IMR-90 (cell line): ENCODE results near the gene SNX2. TPM values are rescaled to one million over a fixed set of nuclear protein-coding genes. Genes with fewer than 3 reads are reported as not detected.

Experiments
- ATAC-seq: fragments of 200-7000 bp; cut with Tn5 transposase; 2 replicates; pipeline ENCODE4 v1.9.1; 2020; ENCODE audit warnings: low read depth, mild to moderate bottlenecking, moderate library complexity
- BruUV-seq: library from RNA; stranded (reverse); fragments of 400-500 nt; replicated peaks from 2 replicates; lab custom pipeline; 2021; lab: Mats Ljungman, UMichigan
- CTCF ChIA-PET: fragments of 300-600 bp; formaldehyde crosslinking; extraction: SDS; loops from one replicate; lab custom pipeline; 2021; ENCODE audit warnings: antibody characterized with exemption; lab: Yijun Ruan, JAX
- POLR2A ChIA-PET: fragments of 300-600 bp; sonication (Branson Sonifier 250); formaldehyde crosslinking; loops from one replicate; lab custom pipeline; 2022; ENCODE audit warnings: antibody characterized with exemption; ENCODE audit not compliant: unreplicated experiment; lab: Charles Lee
- DNase-seq: peaks from one replicate; pipeline ENCODE4 v3.0.0; 2013
- H2AFZ ChIP-seq: replicated peaks from 2 replicates; pipeline ENCODE3; 2013; ENCODE audit warnings: low read length, mild to moderate bottlenecking; ENCODE audit not compliant: poor library complexity
- H2AK5ac ChIP-seq: 2 replicates; pipeline ENCODE4 v1.6.1; 2013; ENCODE audit warnings: low read depth, low read length, inconsistent platforms
- H2AK9ac ChIP-seq: replicated peaks from 2 replicates; pipeline ENCODE3; 2013; ENCODE audit warnings: mild to moderate bottlenecking, low read depth, low read length, moderate library complexity; ENCODE audit not compliant: poor library complexity
- H2BK120ac ChIP-seq: 2 replicates; pipeline ENCODE4 v1.6.1; 2013; ENCODE audit warnings: low read depth, low read length, inconsistent platforms
- H2BK15ac ChIP-seq: 3 replicates; pipeline ENCODE4 v1.6.1; 2013; ENCODE audit warnings: low read depth, low read length, inconsistent platforms
- H2BK20ac ChIP-seq: 2 replicates; pipeline ENCODE4 v1.6.1; 2013; ENCODE audit warnings: low read depth, mild to moderate bottlenecking, inconsistent platforms, low read length, moderate library complexity
- H2BK5ac ChIP-seq: 2 replicates; pipeline ENCODE4 v1.6.1; 2013; ENCODE audit warnings: mild to moderate bottlenecking, low read depth, low read length, inconsistent platforms; ENCODE audit not compliant: poor library complexity, severe bottlenecking
- H3K14ac ChIP-seq: replicated peaks from 2 replicates; pipeline ENCODE4 v1.6.1; 2013; ENCODE audit warnings: low read depth, low read length, inconsistent platforms
- H3K18ac ChIP-seq: 2 replicates; pipeline ENCODE4 v1.6.1; 2013; ENCODE audit warnings: low read depth, low read length, control low read depth
- H3K23ac ChIP-seq: 2 replicates; pipeline ENCODE4 v1.6.1; 2013; ENCODE audit warnings: low read depth, low read length, inconsistent platforms
- H3K27ac ChIP-seq: 2 replicates; pipeline ENCODE4 v1.5.1; 2013; ENCODE audit warnings: mild to moderate bottlenecking, control low read depth, low read length; ENCODE audit not compliant: insufficient read depth
- H3K27me3 ChIP-seq: 2 replicates; pipeline ENCODE4 v1.6.1; 2013; ENCODE audit warnings: low read length; ENCODE audit not compliant: control insufficient read depth, insufficient read depth
- H3K36me3 ChIP-seq: 2 replicates; pipeline ENCODE4 v1.6.1; 2013; ENCODE audit warnings: low read length, mixed read lengths; ENCODE audit not compliant: control insufficient read depth, insufficient read depth
- H3K4ac ChIP-seq: 2 replicates; pipeline ENCODE4 v1.6.1; 2013; ENCODE audit warnings: low read depth, low read length, inconsistent platforms
- H3K4me1 ChIP-seq: 2 replicates; pipeline ENCODE4 v1.6.1; 2013; ENCODE audit warnings: low read length, mixed read lengths; ENCODE audit not compliant: control insufficient read depth, insufficient read depth
- H3K4me2 ChIP-seq: 2 replicates; pipeline ENCODE4 v1.6.1; 2013; ENCODE audit warnings: low read depth, mild to moderate bottlenecking, control low read depth, low read length, moderate library complexity
- H3K4me3 ChIP-seq: 2 replicates; pipeline ENCODE4 v1.5.1; 2013; ENCODE audit warnings: low read depth, mild to moderate bottlenecking, control low read depth, low read length, moderate library complexity; ENCODE audit not compliant: insufficient read depth
- H3K56ac ChIP-seq: 2 replicates; pipeline ENCODE4 v1.6.1; 2013; ENCODE audit warnings: low read length, inconsistent platforms; ENCODE audit not compliant: insufficient read depth; ENCODE audit errors: extremely low read depth
- H3K79me1 ChIP-seq, 2 experiments: 2 replicates each; pipeline ENCODE4 v1.6.1; 2013; ENCODE audit warnings: low read length in 2 of 2, inconsistent platforms in 1 of 2, low read depth in 1 of 2
- H3K9ac ChIP-seq: 2 replicates; pipeline ENCODE4 v1.6.1; 2013; ENCODE audit warnings: low read depth, low read length, control low read depth
- H3K9me1 ChIP-seq: 2 replicates; pipeline ENCODE4 v1.6.1; 2013; ENCODE audit warnings: low read length, inconsistent platforms; ENCODE audit not compliant: insufficient read depth
- H3K9me3 ChIP-seq: 2 replicates; pipeline ENCODE4 v1.6.1; 2013; ENCODE audit warnings: low read length; ENCODE audit not compliant: control insufficient read depth, insufficient read depth
- H4K20me1 ChIP-seq: 2 replicates; pipeline ENCODE4 v1.6.1; 2013; ENCODE audit warnings: low read length, inconsistent platforms; ENCODE audit not compliant: insufficient read depth
- H4K5ac ChIP-seq: 2 replicates; pipeline ENCODE4 v1.6.1; 2013; ENCODE audit warnings: mild to moderate bottlenecking, low read depth, low read length, control low read depth
- H4K8ac ChIP-seq, 2 experiments: 2 replicates each; pipeline ENCODE4 v1.6.1; 2013; ENCODE audit warnings: low read depth in 2 of 2, low read length in 2 of 2, control low read depth in 1 of 2, inconsistent platforms in 1 of 2
- H4K91ac ChIP-seq: 2 replicates; pipeline ENCODE4 v1.6.1; 2013; ENCODE audit warnings: low read depth, low read length, inconsistent platforms; ENCODE audit not compliant: insufficient read depth
- BHLHE40 ChIP-seq: fragments of 150-350 bp; IDR thresholded peaks from 2 replicates; pipeline ENCODE4 v1.6.1; 2016; ENCODE audit warnings: mild to moderate bottlenecking, low read depth, low read length
- CEBPB ChIP-seq: IDR thresholded peaks from 2 replicates; pipeline ENCODE4 v1.6.1; 2012; ENCODE audit warnings: low read depth, low read length, improper control_type of control experiment
- MAFK ChIP-seq: IDR thresholded peaks from 2 replicates; pipeline ENCODE4 v1.6.1; 2012; ENCODE audit warnings: low read depth, low read length, improper control_type of control experiment
- MAZ ChIP-seq: IDR thresholded peaks from 2 replicates; pipeline ENCODE4 v1.6.1; 2012; ENCODE audit warnings: low read depth, mild to moderate bottlenecking, low read length, improper control_type of control experiment, moderate library complexity, borderline replicate concordance
- POLR2A ChIP-seq: IDR thresholded peaks from 2 replicates; pipeline ENCODE4 v1.6.1; 2012; ENCODE audit warnings: mild to moderate bottlenecking, low read depth, low read length
- RAD21 ChIP-seq: IDR thresholded peaks from 2 replicates; pipeline ENCODE4 v1.6.1; 2012; ENCODE audit warnings: low read length, improper control_type of control experiment
- RFX5 ChIP-seq: IDR thresholded peaks from 2 replicates; pipeline ENCODE4 v1.8.0; 2012; ENCODE audit warnings: low read depth, mild to moderate bottlenecking, low read length, moderate library complexity
- SMC3 ChIP-seq: fragments of 150-350 bp; IDR thresholded peaks from 2 replicates; pipeline ENCODE4 v1.6.1; 2016; ENCODE audit warnings: low read depth, mild to moderate bottlenecking, antibody characterized with exemption, low read length, moderate library complexity
- WGBS, 2 experiments: methylation state at CpG; one replicate each; pipeline versions ENCODE4 v1.1.5 to v1.1.7; 2013; ENCODE audit warnings: missing lambda C conversion rate in 2 of 2; ENCODE audit not compliant: insufficient read length in 1 of 2; ENCODE audit errors: extremely low coverage in 2 of 2; 5-methylcytosine and 5-hydroxymethylcytosine counted together
- dilution Hi-C: fragments of 300-500 bp; cut with HindIII; formaldehyde crosslinking; loops from one replicate; pipeline ENCODE4 v1.14.3; 2018; ENCODE audit warnings: low sequenced_read_pairs; ENCODE audit not compliant: unreplicated experiment
- in situ Hi-C: fragments of 300-500 bp; cut with MboI; formaldehyde crosslinking; loops from 3 replicates; pipeline ENCODE4 v1.14.3; 2019; ENCODE audit warnings: low sequenced_read_pairs, inconsistent platforms, mixed read lengths
- intact Hi-C: fragments of 100-400 bp; cut with micrococcal nuclease; formaldehyde crosslinking; loops from 2 replicates; pipeline ENCODE4 v1.10.0; 2022
- polyA plus RNA-seq, 3 experiments: library from polyadenylated mRNA; depleted of rRNA; stranded (reverse); fragments of >200 nt; gene quantifications; 2 replicates each; pipeline ENCODE4 v1.2.3, GENCODE V29; 2012; ENCODE audit warnings: low replicate concordance in 1 of 3
- total RNA-seq: library from RNA; depleted of rRNA; stranded (reverse); fragments of >200 nt; gene quantifications from 2 replicates; pipeline ENCODE4 v1.2.3, GENCODE V29; 2012
- TF ChIP-seq, protein P1 (sequence below): fragments of 150-350 bp; IDR thresholded peaks from 2 replicates; pipeline ENCODE4 v1.6.1; 2017; ENCODE audit warnings: mild to moderate bottlenecking, antibody characterized with exemption, low read length, low read depth

SNX2 gene
- total and polyA plus RNA-seq, 2 of the 4 experiments (the other 2 are of a cell fraction), result 26.3 to 52.9 TPM

DNA sequence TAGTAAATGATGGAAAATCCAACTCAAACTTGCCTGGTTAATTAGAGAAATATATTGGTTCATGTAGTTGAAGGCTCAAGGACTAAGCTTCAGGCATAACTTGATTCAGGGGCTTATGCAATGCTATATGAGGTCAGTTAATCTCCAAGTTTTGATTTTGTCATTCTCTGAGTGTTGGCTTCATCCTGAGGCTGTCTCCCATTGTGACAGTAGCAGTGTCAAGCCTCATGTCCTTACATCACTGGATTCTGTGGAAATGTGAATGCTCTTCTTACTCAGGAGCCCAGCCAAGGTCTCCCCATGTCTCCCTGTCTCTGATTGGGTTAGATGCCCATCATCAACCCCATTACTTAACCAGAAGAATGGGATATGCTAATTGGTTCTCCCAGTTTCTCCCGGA, 44.4 kb upstream of the SNX2 start:
- H3K4me1 ChIP-seq, result no peaks in the 10 kb centered on the region
- no peak overlapping the region for H3K18ac ChIP-seq
- no peak overlapping the region for H2AK9ac ChIP-seq
- no peaks in the 10 kb centered on the region for H3K9me1 ChIP-seq
- in situ Hi-C loops, result no loop called here
- peaks cover 2% of the 10 kb centered on the region; the same call in 1 of the 2 replicates for H3K27me3 ChIP-seq
- H4K5ac ChIP-seq, result no peak overlapping the region
- H3K9ac ChIP-seq, result no peak overlapping the region
- no peak overlapping the region for H3K23ac ChIP-seq
- ChIA-PET CTCF (no interaction called here), POLR2A (no interaction called here)
- WGBS, 2 experiments, result no CpG with 5 or more reads among the region's 1 CpG
- H4K20me1 ChIP-seq, result no peaks in the 10 kb centered on the region
- H2AK5ac ChIP-seq, result no peak overlapping the region
- H2BK20ac ChIP-seq, result no peak overlapping the region
- intact Hi-C loops, result no loop called here
- H3K14ac ChIP-seq, result no peak overlapping the region
- no peak overlapping the region for H3K4me2 ChIP-seq
- no peak overlapping the region for H4K91ac ChIP-seq
- no peak overlapping the region for H2BK120ac ChIP-seq
- BruUV-seq, result no TSS peak
- H3K56ac ChIP-seq, result no peak overlapping the region
- H4K8ac ChIP-seq, result no peak overlapping the region
- H3K79me1 ChIP-seq, result no peaks in the 10 kb centered on the region
- no peak overlapping the region for H2BK15ac ChIP-seq
- no peak overlapping the region for H3K4me3 ChIP-seq
- DNase-seq, result no peak
- no peak for ATAC-seq
- no peaks in the 10 kb centered on the region for H3K9me3 ChIP-seq
- no peak overlapping the region for H3K4ac ChIP-seq
- H3K27ac ChIP-seq, result no peak overlapping the region
- H2BK5ac ChIP-seq, result no peak overlapping the region
- no peaks in the 10 kb centered on the region for H3K36me3 ChIP-seq
- H2AFZ ChIP-seq, result no peak overlapping the region
- TF ChIP-seq RFX5, result no peak
- no peak for TF ChIP-seq RAD21
- no peak for TF ChIP-seq POLR2A
- no peak for TF ChIP-seq SMC3
- TF ChIP-seq MAZ, result no peak
- TF ChIP-seq, protein P1, sequence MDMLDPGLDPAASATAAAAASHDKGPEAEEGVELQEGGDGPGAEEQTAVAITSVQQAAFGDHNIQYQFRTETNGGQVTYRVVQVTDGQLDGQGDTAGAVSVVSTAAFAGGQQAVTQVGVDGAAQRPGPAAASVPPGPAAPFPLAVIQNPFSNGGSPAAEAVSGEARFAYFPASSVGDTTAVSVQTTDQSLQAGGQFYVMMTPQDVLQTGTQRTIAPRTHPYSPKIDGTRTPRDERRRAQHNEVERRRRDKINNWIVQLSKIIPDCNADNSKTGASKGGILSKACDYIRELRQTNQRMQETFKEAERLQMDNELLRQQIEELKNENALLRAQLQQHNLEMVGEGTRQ, result no peak
- TF ChIP-seq BHLHE40, result no peak
- no peak for TF ChIP-seq MAFK
- TF ChIP-seq CEBPB, result no peak
- dilution Hi-C loops, result no loop called here
